ENCODE data around the gene SPTSSB. TPM values are rescaled to one million over a fixed set of nuclear protein-coding genes. Genes with fewer than 3 reads are reported as not detected.

The SPTSSB gene
- total RNA-seq, 2 donors from 2014 or later: 0.32 TPM; not detected in 1

GRCh38 chr3:161405087-161405486 is 33.8 kb upstream of the SPTSSB start:
- ATAC-seq (no peak), DNase-seq (no peak)
- no peak overlapping the region for H3K4me3 Mint-ChIP-seq
- H3K27ac Mint-ChIP-seq: no peak overlapping the region
- H3K4me1 Mint-ChIP-seq: peaks cover 11% of the 10 kb centered on the region
- H3K27me3 Mint-ChIP-seq: no peaks in the 10 kb centered on the region
- no peaks in the 10 kb centered on the region for H3K9me3 ChIP-seq (ENCODE audit: control insufficient read depth, low read length, poor library complexity, severe bottlenecking)
- H3K36me3 Mint-ChIP-seq (ENCODE audit: low read depth): no peaks in the 10 kb centered on the region

GRCh38 chr3:161403251-161403650 is 31.9 kb upstream of the SPTSSB start:
- no peak for ATAC-seq
- no peak overlapping the region for H3K27ac Mint-ChIP-seq
- H3K4me3 Mint-ChIP-seq: no peak overlapping the region
- no peaks in the 10 kb centered on the region for H3K9me3 ChIP-seq (ENCODE audit: control insufficient read depth, low read length, poor library complexity, severe bottlenecking)
- peaks cover 11% of the 10 kb centered on the region for H3K4me1 Mint-ChIP-seq
- H3K36me3 Mint-ChIP-seq (ENCODE audit: low read depth): no peaks in the 10 kb centered on the region
- DNase-seq: no peak
- H3K27me3 Mint-ChIP-seq: no peaks in the 10 kb centered on the region

DNA sequence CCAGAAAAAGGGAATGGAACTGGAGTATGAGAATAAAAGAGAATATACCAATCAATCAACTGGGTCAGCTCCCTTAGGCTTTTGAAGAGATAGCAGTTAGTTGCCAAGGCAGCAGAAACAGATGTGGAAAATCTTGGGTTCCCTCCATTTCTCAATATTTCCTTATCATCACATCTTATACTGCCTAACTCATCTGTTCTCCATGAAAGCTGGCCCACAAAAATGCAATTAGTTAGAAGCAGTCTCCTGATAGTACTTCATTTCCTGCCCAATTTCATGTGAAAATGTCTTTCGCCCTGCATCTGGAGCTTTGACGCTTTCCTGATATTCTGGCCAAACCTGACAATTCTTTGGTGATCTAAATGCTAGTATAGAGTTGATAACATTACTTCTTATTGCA is 30.1 kb upstream of the SPTSSB start:
- H3K36me3 Mint-ChIP-seq (ENCODE audit: low read depth): peaks cover 3% of the 10 kb centered on the region
- H3K27ac Mint-ChIP-seq: no peak overlapping the region
- ATAC-seq (no peak), DNase-seq (no peak)
- H3K4me1 Mint-ChIP-seq: peaks cover 13% of the 10 kb centered on the region
- H3K27me3 Mint-ChIP-seq: no peaks in the 10 kb centered on the region
- no peaks in the 10 kb centered on the region for H3K9me3 ChIP-seq (ENCODE audit: control insufficient read depth, low read length, poor library complexity, severe bottlenecking)
- no peak overlapping the region for H3K4me3 Mint-ChIP-seq

- H3K9me3 ChIP-seq (ENCODE audit: control insufficient read depth, low read length, poor library complexity, severe bottlenecking): no peaks in the 10 kb centered on the region
- Mint-ChIP-seq H3K27ac (no peak overlapping the region), H3K36me3 (ENCODE audit: low read depth) (peaks cover 3% of the 10 kb centered on the region), H3K4me3 (no peak overlapping the region), H3K4me1 (peaks cover 12% of the 10 kb centered on the region), H3K27me3 (no peaks in the 10 kb centered on the region)
- no peak for DNase-seq
- ATAC-seq: no peak
Observed at GRCh38 chr3:161400650-161401049, 29.3 kb upstream of the SPTSSB start.

DNA sequence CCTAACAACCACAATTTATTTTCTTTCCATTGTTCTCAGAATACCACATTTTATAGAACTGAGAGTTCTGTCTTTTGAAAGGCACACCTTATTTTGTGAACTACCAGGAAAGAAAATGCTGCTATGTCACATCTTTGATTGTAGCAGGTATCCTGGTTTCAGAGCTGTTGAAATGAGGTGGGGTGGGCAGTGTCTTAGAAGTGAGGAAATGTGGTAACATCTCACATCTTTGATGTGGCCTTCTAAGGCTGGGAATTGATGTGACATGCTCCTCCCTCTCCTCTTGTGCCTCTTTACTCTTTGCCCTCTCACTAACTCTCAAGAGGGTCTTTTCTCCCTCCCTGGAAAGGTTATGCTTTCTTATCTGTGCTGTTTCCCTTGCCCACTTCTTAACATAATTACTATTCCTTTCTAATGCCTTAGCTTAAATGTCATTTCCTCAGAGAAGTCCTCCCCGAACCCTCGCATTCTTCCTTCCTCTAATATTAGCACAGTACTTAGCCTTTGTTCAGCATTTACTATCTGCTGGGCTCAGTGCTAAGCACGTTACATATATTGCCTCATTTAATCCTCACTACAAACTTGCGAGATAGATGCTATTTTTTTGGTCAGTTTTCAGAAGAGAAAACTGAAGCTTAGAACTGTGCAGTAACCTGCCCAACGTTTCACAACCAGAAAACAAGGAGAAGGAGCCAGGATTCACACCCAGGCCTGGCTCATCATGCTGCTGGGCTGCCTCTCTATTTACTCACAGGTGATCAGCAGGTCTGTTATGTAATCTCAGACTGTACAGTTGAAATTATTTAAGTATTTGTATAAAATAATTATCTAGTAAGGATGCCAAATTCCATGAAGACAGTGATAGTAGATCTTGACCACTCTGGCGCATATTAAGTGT is 24.0 kb upstream of the SPTSSB start:
- peak; percentile 98 for ATAC-seq
- Mint-ChIP-seq H3K27me3 (no peaks in the 10 kb centered on the region), H3K36me3 (ENCODE audit: low read depth) (peaks cover 3% of the 10 kb centered on the region), H3K4me1 (peaks cover 33% of the 10 kb centered on the region), H3K27ac (peak overlapping the region; percentile 51), H3K4me3 (peak overlapping the region; percentile 67)
- no peaks in the 10 kb centered on the region for H3K9me3 ChIP-seq (ENCODE audit: control insufficient read depth, low read length, poor library complexity, severe bottlenecking)
- DNase-seq: no peak

- Mint-ChIP-seq H3K4me1 (peaks cover 33% of the 10 kb centered on the region), H3K36me3 (ENCODE audit: low read depth) (peaks cover 3% of the 10 kb centered on the region), H3K27ac (no peak overlapping the region), H3K4me3 (no peak overlapping the region), H3K27me3 (peaks cover 9% of the 10 kb centered on the region)
- no peaks in the 10 kb centered on the region for H3K9me3 ChIP-seq (ENCODE audit: control insufficient read depth, low read length, poor library complexity, severe bottlenecking)
- no peak for DNase-seq
- no peak for ATAC-seq
Observed at GRCh38 chr3:161393803-161394202, 22.5 kb upstream of the SPTSSB start.

DNA sequence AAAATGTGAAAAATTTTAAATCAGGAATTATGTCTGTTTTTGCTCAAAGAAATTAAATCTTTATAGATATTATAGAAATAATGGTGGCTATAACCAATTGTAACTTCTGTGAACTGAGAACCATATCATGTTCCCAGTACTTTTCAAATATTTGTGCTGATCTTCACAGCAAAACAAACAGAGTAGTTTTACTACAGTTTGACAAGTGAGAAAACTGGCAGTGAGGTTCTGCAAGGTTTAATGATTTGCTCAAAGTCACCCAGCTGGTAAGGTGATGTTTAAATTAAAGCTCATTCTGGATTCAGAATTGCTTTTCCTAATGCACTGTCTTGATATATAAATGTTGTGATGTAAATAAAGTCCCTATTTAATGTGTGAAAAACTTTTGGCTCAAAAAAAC is 22.0 kb upstream of the SPTSSB start:
- Mint-ChIP-seq H3K27ac (no peak overlapping the region), H3K4me3 (no peak overlapping the region), H3K4me1 (peaks cover 33% of the 10 kb centered on the region), H3K36me3 (ENCODE audit: low read depth) (peaks cover 3% of the 10 kb centered on the region), H3K27me3 (peaks cover 9% of the 10 kb centered on the region)
- no peaks in the 10 kb centered on the region for H3K9me3 ChIP-seq (ENCODE audit: control insufficient read depth, low read length, poor library complexity, severe bottlenecking)
- ATAC-seq: no peak
- DNase-seq: no peak

GRCh38 chr3:161392853-161393252 is 21.5 kb upstream of the SPTSSB start:
- Mint-ChIP-seq H3K4me3 (no peak overlapping the region), H3K4me1 (peaks cover 33% of the 10 kb centered on the region), H3K27ac (no peak overlapping the region), H3K27me3 (peaks cover 9% of the 10 kb centered on the region), H3K36me3 (ENCODE audit: low read depth) (peaks cover 3% of the 10 kb centered on the region)
- no peaks in the 10 kb centered on the region for H3K9me3 ChIP-seq (ENCODE audit: control insufficient read depth, low read length, poor library complexity, severe bottlenecking)
- ATAC-seq (no peak), DNase-seq (no peak)

DNA sequence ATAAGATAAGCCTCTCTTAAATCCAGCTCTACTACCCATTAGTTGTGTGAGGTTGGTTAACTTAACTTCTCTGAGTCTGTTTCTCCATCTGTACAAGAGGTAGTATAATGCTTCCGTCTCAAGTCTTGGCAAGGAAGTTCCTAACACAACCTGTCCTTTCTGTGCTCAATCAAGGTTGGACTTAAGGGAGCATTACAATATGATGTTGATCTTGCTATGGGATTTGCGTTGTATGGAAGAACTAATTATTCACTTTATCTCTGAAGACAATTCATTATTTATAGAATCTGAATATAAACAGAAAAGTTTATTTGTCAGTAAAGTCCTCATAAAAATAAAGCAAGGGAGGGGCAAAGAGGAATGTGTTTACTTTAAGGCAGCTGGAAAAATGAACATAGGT is 18.9 kb upstream of the SPTSSB start:
- Mint-ChIP-seq H3K27me3 (peaks cover 17% of the 10 kb centered on the region), H3K4me1 (peaks cover 18% of the 10 kb centered on the region), H3K4me3 (no peak overlapping the region), H3K27ac (no peak overlapping the region), H3K36me3 (ENCODE audit: low read depth) (no peaks in the 10 kb centered on the region)
- DNase-seq (no peak), ATAC-seq (no peak)
- H3K9me3 ChIP-seq (ENCODE audit: control insufficient read depth, low read length, poor library complexity, severe bottlenecking): no peaks in the 10 kb centered on the region

DNA sequence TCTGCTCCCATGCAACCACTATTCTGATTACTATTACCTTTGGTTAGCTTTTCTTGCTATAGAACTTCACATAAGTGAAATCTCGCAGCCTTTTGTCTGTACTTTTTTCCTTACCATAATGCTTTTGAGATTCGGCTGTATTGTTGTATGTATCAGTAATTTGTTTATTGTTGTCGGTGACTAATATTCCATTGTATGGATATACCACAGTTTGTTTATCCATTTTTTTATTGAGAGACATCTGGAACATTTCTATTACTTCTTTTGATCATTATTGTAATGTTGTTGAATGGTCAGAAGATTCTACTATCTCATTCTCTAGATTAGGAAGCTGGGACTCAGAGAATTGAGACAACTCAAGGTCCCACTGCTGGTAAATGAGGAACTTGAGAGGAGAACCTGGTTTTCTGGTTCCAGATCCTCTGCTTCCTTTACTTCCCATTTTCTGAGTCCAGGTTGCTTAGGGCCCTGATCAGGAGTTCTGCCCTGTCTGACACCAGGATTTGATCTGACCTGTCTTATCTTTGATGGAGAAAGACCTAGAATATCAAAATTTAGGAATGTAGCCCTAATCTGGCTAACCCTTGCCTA is 18.2 kb upstream of the SPTSSB start:
- DNase-seq (no peak), ATAC-seq (no peak)
- no peaks in the 10 kb centered on the region for H3K9me3 ChIP-seq (ENCODE audit: control insufficient read depth, low read length, poor library complexity, severe bottlenecking)
- Mint-ChIP-seq H3K36me3 (ENCODE audit: low read depth) (no peaks in the 10 kb centered on the region), H3K4me3 (no peak overlapping the region), H3K27ac (no peak overlapping the region), H3K27me3 (peaks cover 21% of the 10 kb centered on the region), H3K4me1 (peaks cover 13% of the 10 kb centered on the region)

- Mint-ChIP-seq H3K27me3 (peaks cover 21% of the 10 kb centered on the region), H3K27ac (no peak overlapping the region), H3K36me3 (ENCODE audit: low read depth) (no peaks in the 10 kb centered on the region), H3K4me3 (no peak overlapping the region), H3K4me1 (peaks cover 11% of the 10 kb centered on the region)
- no peaks in the 10 kb centered on the region for H3K9me3 ChIP-seq (ENCODE audit: control insufficient read depth, low read length, poor library complexity, severe bottlenecking)
- ATAC-seq (no peak), DNase-seq (no peak)
Observed at GRCh38 chr3:161388855-161389254, 17.5 kb upstream of the SPTSSB start.

- Mint-ChIP-seq H3K27me3 (peaks cover 21% of the 10 kb centered on the region), H3K4me3 (no peak overlapping the region), H3K27ac (no peak overlapping the region), H3K4me1 (peaks cover 1% of the 10 kb centered on the region), H3K36me3 (ENCODE audit: low read depth) (no peaks in the 10 kb centered on the region)
- DNase-seq (no peak), ATAC-seq (no peak)
- no peaks in the 10 kb centered on the region for H3K9me3 ChIP-seq (ENCODE audit: control insufficient read depth, low read length, poor library complexity, severe bottlenecking)
Observed at GRCh38 chr3:161386991-161387770, 15.9 kb upstream of the SPTSSB start.

Measured in T-helper 17 cell (primary cell).